IMR-90 (cell line): ENCODE data around the gene MEST.

ENCODE experiments used
- CEBPB ChIP-seq: IDR thresholded peaks from 2 replicates; pipeline ENCODE4 v1.6.1; 2012; ENCODE audit warnings: low read depth, low read length, improper control_type of control experiment
- MAFK ChIP-seq: IDR thresholded peaks from 2 replicates; pipeline ENCODE4 v1.6.1; 2012; ENCODE audit warnings: low read depth, low read length, improper control_type of control experiment
- MAZ ChIP-seq: IDR thresholded peaks from 2 replicates; pipeline ENCODE4 v1.6.1; 2012; ENCODE audit warnings: low read depth, mild to moderate bottlenecking, low read length, improper control_type of control experiment, moderate library complexity, borderline replicate concordance
- NFE2L2 ChIP-seq: fragments of 150-350 bp; IDR thresholded peaks from 2 replicates; pipeline ENCODE4 v1.6.1; 2016; ENCODE audit warnings: low read depth, mild to moderate bottlenecking, low read length
- POLR2A ChIP-seq: IDR thresholded peaks from 2 replicates; pipeline ENCODE4 v1.6.1; 2012; ENCODE audit warnings: mild to moderate bottlenecking, low read depth, low read length
- RAD21 ChIP-seq: IDR thresholded peaks from 2 replicates; pipeline ENCODE4 v1.6.1; 2012; ENCODE audit warnings: low read length, improper control_type of control experiment
- RCOR1 ChIP-seq: IDR thresholded peaks from 2 replicates; pipeline ENCODE4 v1.6.1; 2012; ENCODE audit warnings: mild to moderate bottlenecking, low read length, improper control_type of control experiment; ENCODE audit not compliant: insufficient replicate concordance
- RFX5 ChIP-seq: IDR thresholded peaks from 2 replicates; pipeline ENCODE4 v1.8.0; 2012; ENCODE audit warnings: low read depth, mild to moderate bottlenecking, low read length, moderate library complexity
- SMC3 ChIP-seq: fragments of 150-350 bp; IDR thresholded peaks from 2 replicates; pipeline ENCODE4 v1.6.1; 2016; ENCODE audit warnings: low read depth, mild to moderate bottlenecking, antibody characterized with exemption, low read length, moderate library complexity
- TF ChIP-seq, protein P1 (sequence below): conservative IDR thresholded peaks from 2 replicates; pipeline ENCODE4 v1.5.1; 2012; ENCODE audit warnings: mild to moderate bottlenecking, low read depth, low read length, improper control_type of control experiment
- TF ChIP-seq, protein P2 (sequence below): fragments of 150-350 bp; IDR thresholded peaks from 2 replicates; pipeline ENCODE4 v1.6.1; 2016; ENCODE audit warnings: low read depth, mild to moderate bottlenecking, low read length, moderate library complexity, borderline replicate concordance

DNA sequence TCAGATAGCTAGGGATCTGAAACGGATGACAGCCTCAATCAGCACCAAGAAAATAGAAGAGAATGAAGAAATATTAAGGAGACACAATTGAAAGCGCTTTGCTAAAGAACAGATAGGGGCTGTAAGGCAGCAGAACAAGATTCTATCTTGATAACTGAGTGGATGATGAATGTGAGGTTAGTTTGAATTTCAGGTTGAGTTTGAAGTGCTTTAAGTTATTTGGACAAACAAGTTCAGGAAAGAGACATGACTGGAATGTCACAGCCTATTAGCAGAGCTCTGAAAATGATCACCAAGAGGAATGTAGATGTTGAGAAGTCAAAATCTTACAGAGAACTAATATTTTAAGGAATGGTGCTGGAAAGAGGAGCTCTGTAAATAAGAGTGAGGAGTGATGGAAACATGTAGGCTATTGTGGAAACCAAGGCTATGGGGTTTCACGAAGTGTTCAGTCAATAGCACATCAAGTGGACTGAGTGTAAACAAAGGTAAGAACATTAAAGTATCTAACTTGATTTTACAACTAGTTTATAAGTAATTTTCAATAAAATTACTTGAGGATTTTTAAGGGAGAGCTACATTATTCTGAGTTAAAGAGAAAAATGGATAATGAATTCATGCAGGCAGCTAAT is 61.6 kb downstream of the MEST start:
- TF ChIP-seq, protein P1, sequence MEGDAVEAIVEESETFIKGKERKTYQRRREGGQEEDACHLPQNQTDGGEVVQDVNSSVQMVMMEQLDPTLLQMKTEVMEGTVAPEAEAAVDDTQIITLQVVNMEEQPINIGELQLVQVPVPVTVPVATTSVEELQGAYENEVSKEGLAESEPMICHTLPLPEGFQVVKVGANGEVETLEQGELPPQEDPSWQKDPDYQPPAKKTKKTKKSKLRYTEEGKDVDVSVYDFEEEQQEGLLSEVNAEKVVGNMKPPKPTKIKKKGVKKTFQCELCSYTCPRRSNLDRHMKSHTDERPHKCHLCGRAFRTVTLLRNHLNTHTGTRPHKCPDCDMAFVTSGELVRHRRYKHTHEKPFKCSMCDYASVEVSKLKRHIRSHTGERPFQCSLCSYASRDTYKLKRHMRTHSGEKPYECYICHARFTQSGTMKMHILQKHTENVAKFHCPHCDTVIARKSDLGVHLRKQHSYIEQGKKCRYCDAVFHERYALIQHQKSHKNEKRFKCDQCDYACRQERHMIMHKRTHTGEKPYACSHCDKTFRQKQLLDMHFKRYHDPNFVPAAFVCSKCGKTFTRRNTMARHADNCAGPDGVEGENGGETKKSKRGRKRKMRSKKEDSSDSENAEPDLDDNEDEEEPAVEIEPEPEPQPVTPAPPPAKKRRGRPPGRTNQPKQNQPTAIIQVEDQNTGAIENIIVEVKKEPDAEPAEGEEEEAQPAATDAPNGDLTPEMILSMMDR, result no peak
- TF ChIP-seq CEBPB, result no peak
- TF ChIP-seq MAFK, result no peak
- no peak for TF ChIP-seq RAD21
- no peak for TF ChIP-seq RFX5
- no peak for TF ChIP-seq RCOR1
- no peak for TF ChIP-seq MAZ
- TF ChIP-seq, protein P2, sequence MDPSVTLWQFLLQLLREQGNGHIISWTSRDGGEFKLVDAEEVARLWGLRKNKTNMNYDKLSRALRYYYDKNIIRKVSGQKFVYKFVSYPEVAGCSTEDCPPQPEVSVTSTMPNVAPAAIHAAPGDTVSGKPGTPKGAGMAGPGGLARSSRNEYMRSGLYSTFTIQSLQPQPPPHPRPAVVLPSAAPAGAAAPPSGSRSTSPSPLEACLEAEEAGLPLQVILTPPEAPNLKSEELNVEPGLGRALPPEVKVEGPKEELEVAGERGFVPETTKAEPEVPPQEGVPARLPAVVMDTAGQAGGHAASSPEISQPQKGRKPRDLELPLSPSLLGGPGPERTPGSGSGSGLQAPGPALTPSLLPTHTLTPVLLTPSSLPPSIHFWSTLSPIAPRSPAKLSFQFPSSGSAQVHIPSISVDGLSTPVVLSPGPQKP, result no peak
- no peak for TF ChIP-seq POLR2A
- TF ChIP-seq NFE2L2, result no peak
- TF ChIP-seq SMC3, result no peak
